Measurements from ENCODE around the gene AMDHD2. TPM values are rescaled to one million over a fixed set of nuclear protein-coding genes. Genes with fewer than 3 reads are reported as not detected.

The AMDHD2 gene
- total and polyA plus RNA-seq, 4 donors = 7.5 to 25.3 (median 15.7) TPM

DNA sequence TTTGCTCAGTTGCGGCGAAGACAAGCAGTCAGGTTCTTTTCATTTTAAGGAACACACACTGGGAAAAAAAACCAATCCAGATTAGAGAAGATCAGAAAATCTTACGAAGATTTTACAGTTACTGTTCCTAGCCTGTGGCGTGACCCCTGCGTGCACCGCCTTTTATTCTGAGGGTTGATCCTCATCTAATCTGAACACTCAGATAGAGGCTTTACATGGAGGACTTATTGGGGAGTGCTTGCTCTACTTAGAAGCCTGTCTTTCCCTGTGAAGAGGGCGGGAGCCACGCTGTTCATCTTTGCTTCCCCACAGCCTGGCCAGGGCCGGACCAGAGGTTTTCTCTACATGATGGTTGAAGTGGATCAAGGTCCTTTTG is 43.8 kb upstream of the AMDHD2 start (continued):
- TF ChIP-seq, protein P1, sequence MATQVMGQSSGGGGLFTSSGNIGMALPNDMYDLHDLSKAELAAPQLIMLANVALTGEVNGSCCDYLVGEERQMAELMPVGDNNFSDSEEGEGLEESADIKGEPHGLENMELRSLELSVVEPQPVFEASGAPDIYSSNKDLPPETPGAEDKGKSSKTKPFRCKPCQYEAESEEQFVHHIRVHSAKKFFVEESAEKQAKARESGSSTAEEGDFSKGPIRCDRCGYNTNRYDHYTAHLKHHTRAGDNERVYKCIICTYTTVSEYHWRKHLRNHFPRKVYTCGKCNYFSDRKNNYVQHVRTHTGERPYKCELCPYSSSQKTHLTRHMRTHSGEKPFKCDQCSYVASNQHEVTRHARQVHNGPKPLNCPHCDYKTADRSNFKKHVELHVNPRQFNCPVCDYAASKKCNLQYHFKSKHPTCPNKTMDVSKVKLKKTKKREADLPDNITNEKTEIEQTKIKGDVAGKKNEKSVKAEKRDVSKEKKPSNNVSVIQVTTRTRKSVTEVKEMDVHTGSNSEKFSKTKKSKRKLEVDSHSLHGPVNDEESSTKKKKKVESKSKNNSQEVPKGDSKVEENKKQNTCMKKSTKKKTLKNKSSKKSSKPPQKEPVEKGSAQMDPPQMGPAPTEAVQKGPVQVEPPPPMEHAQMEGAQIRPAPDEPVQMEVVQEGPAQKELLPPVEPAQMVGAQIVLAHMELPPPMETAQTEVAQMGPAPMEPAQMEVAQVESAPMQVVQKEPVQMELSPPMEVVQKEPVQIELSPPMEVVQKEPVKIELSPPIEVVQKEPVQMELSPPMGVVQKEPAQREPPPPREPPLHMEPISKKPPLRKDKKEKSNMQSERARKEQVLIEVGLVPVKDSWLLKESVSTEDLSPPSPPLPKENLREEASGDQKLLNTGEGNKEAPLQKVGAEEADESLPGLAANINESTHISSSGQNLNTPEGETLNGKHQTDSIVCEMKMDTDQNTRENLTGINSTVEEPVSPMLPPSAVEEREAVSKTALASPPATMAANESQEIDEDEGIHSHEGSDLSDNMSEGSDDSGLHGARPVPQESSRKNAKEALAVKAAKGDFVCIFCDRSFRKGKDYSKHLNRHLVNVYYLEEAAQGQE (IDR thresholded peaks at IDR 0.05) = no peak

DNA sequence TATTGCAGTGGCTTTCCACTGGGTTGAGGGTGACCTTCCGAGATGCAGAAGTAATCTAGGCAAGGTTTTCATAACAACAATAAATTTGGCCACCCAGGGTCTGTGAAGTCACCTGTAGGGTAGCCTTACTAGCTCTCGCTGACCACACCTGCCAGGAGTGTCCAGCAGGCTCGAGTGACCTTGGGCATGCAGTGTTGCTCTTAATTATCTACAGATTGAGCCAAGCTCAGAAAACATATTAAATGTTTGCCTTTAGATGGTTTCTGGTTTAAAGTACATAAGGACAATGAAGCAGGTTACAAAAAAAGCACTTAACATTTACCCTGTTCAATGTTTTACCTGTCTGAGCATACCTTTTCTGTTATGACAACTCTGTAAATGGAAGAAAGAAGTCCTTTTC is 43.4 kb upstream of the AMDHD2 start:
- Histone ChIP-seq H3K4me1 (ENCODE audit: control insufficient read depth in 4 of 4, insufficient read depth in 4 of 4, low read length in 3 of 4) (peaks cover 23 to 57% (median 43%) of the 10 kb centered on the region in 4 donors), H3K4me3 (ENCODE audit: low read depth in 1 of 3, low read length in 3 of 3) (no peak overlapping the region), H3K27ac (ENCODE audit: low read depth in 1 of 2, low read length in 2 of 2) (peak overlapping the region in 1 of 2 donors; percentile 6), H3K9me3 (ENCODE audit: control insufficient read depth in 4 of 4, low read length in 3 of 4) (no peaks in the 10 kb centered on the region), H3K36me3 (ENCODE audit: control insufficient read depth in 4 of 4, insufficient read depth in 3 of 4, low read depth in 1 of 4, low read length in 3 of 4) (no peaks in the 10 kb centered on the region), H3K9ac (ENCODE audit: low read depth in 1 of 2, low read length in 2 of 2) (no peak overlapping the region), H3K27me3 (ENCODE audit: control insufficient read depth in 4 of 4, insufficient read depth in 4 of 4, low read length in 3 of 4) (no peaks in the 10 kb centered on the region)
- TF ChIP-seq FOXA2 (IDR thresholded peaks at IDR 0.05) (peak; percentile 21), RXRA (IDR thresholded peaks at IDR 0.05) (peak in 1 of 2 donors; percentile 52), HNF4A (conservative IDR thresholded peaks at IDR 0.05) (peak; percentile 36 to 52)
- TF ChIP-seq, protein P2, sequence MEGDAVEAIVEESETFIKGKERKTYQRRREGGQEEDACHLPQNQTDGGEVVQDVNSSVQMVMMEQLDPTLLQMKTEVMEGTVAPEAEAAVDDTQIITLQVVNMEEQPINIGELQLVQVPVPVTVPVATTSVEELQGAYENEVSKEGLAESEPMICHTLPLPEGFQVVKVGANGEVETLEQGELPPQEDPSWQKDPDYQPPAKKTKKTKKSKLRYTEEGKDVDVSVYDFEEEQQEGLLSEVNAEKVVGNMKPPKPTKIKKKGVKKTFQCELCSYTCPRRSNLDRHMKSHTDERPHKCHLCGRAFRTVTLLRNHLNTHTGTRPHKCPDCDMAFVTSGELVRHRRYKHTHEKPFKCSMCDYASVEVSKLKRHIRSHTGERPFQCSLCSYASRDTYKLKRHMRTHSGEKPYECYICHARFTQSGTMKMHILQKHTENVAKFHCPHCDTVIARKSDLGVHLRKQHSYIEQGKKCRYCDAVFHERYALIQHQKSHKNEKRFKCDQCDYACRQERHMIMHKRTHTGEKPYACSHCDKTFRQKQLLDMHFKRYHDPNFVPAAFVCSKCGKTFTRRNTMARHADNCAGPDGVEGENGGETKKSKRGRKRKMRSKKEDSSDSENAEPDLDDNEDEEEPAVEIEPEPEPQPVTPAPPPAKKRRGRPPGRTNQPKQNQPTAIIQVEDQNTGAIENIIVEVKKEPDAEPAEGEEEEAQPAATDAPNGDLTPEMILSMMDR (IDR thresholded peaks at IDR 0.05; ENCODE audit: low read depth, low read length, missing input control) = no peak
- no peak for DNase-seq (ENCODE audit: low spot score)
- 38% methylated on average over 3 of the region's 3 CpGs for WGBS

DNA sequence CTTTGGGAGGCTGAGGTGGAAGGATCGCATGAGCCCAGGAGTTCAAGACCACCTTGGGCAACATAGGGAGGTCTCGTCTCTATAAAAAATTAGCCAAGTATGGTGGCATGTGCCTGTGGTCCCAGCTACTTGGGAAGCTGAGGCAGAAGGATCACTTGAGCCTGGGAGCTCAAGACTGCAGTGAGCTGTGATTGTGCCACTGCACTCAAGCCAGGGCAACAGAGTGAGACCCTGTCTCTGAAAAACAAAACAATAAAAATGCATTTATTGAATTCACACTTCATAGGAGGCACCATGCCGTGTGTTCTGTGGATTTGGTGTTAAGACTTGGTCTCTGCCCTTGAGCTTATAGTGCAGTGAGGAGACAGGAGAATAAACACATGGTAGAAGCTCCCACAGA is 42.8 kb upstream of the AMDHD2 start:
- no peak for DNase-seq (ENCODE audit: low spot score)
- Histone ChIP-seq H3K36me3 (ENCODE audit: control insufficient read depth in 4 of 4, insufficient read depth in 3 of 4, low read depth in 1 of 4, low read length in 3 of 4) (no peaks in the 10 kb centered on the region), H3K4me1 (ENCODE audit: control insufficient read depth in 4 of 4, insufficient read depth in 4 of 4, low read length in 3 of 4) (peaks cover 19 to 56% (median 40%) of the 10 kb centered on the region in 4 donors), H3K4me3 (ENCODE audit: low read depth in 1 of 3, low read length in 3 of 3) (no peak overlapping the region), H3K27ac (ENCODE audit: low read depth in 1 of 2, low read length in 2 of 2) (no peak overlapping the region), H3K9ac (ENCODE audit: low read depth in 1 of 2, low read length in 2 of 2) (no peak overlapping the region), H3K27me3 (ENCODE audit: control insufficient read depth in 4 of 4, insufficient read depth in 4 of 4, low read length in 3 of 4) (no peaks in the 10 kb centered on the region), H3K9me3 (ENCODE audit: control insufficient read depth in 4 of 4, low read length in 3 of 4) (no peaks in the 10 kb centered on the region)
- TF ChIP-seq GABPA (IDR thresholded peaks at IDR 0.05 in 1 of 2, conservative IDR thresholded peaks at IDR 0.05 in 1 of 2) = no peak
- no peak for TF ChIP-seq JUND (IDR thresholded peaks at IDR 0.05)
- TF ChIP-seq FOXA1 (IDR thresholded peaks at IDR 0.05) = no peak
- no peak for TF ChIP-seq HNF4A (conservative IDR thresholded peaks at IDR 0.05)
- TF ChIP-seq SP1 (IDR thresholded peaks at IDR 0.05) = no peak
- TF ChIP-seq TAF1 (conservative IDR thresholded peaks at IDR 0.05) = no peak
- TF ChIP-seq HNF4G (IDR thresholded peaks at IDR 0.05) = no peak
- TF ChIP-seq, protein P2 (IDR thresholded peaks at IDR 0.05; ENCODE audit: low read depth, low read length, missing input control) = no peak
- TF ChIP-seq, protein P3, sequence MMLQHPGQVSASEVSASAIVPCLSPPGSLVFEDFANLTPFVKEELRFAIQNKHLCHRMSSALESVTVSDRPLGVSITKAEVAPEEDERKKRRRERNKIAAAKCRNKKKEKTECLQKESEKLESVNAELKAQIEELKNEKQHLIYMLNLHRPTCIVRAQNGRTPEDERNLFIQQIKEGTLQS (IDR thresholded peaks at IDR 0.05) = no peak
- no peak for TF ChIP-seq RAD21 (IDR thresholded peaks at IDR 0.05)
- WGBS = 94% methylated on average over 3 of the region's 3 CpGs

Measured in liver (tissue), 9 donors.